Gastrocnemius medialis (tissue), 4 donors: ENCODE data around the gene SLC25A22. TPM values are rescaled to one million over a fixed set of nuclear protein-coding genes. Genes with fewer than 3 reads are reported as not detected.

Experiments used
- ATAC-seq, 2 donors: fragments of 150-250 bp; one replicate each; pipeline ENCODE4 v1.9.1; 2016
- DNase-seq, 2 donors: peaks; one replicate each; pipeline ENCODE4 v3.0.0-alpha.2; 2019
- H3K27ac ChIP-seq, 4 donors: fragments of 200-600 bp; sonication (generic); 1 replicate in 1 of 4; 2 replicates in 3 of 4; pipeline ENCODE4 v1.5.1; 2016 to 2018; ENCODE audit warnings: mild to moderate bottlenecking in 2 of 4, moderate library complexity in 1 of 4
- H3K27me3 ChIP-seq, 3 donors: fragments of 200-600 bp; sonication (generic) in 2 of 3; 1 replicate in 1 of 3; 2 replicates in 2 of 3; pipeline versions ENCODE4 v1.5.1 to v1.6.0; 2016 to 2019; ENCODE audit warnings: mild to moderate bottlenecking in 1 of 3, moderate library complexity in 1 of 3
- H3K36me3 ChIP-seq, 2 donors: fragments of 200-600 bp; sonication (generic) in 1 of 2; one replicate each; pipeline ENCODE4 v1.5.1; 2017 to 2018
- H3K4me1 ChIP-seq, 2 donors: fragments of 200-600 bp; sonication (generic) in 1 of 2; one replicate each; pipeline ENCODE4 v1.5.1; 2016 to 2017; ENCODE audit warnings: mild to moderate bottlenecking in 2 of 2
- H3K4me3 ChIP-seq, 4 donors: fragments of 200-600 bp; sonication (generic) in 3 of 4; 1 replicate in 1 of 4; 2 replicates in 3 of 4; pipeline ENCODE4 v1.5.1; 2016 to 2019; ENCODE audit warnings: mild to moderate bottlenecking in 2 of 4
- H3K9me3 ChIP-seq, 3 donors: fragments of 200-600 bp; sonication (generic) in 2 of 3; 1 replicate in 1 of 3; 2 replicates in 2 of 3; pipeline ENCODE4 v1.5.1; 2016 to 2019
- POLR2A ChIP-seq, 2 donors: fragments of 450-650 bp; IDR thresholded peaks; one replicate each; pipeline ENCODE4 v1.6.1; 2017; ENCODE audit warnings: antibody characterized with exemption in 2 of 2, mild to moderate bottlenecking in 2 of 2, moderate library complexity in 2 of 2
- in situ Hi-C, 4 donors: fragments of 200-750 bp; cut with MboI; loops; one replicate each; pipeline versions ENCODE4 v1.15.0 to v1.8.0; 2017; ENCODE audit warnings: low sequenced_read_pairs in 4 of 4
- intact Hi-C: fragments of 100-400 bp; cut with DNase I; formaldehyde crosslinking; loops from one replicate; pipeline ENCODE4 v1.15.1; 2023; ENCODE audit warnings: low total_unique reads
- total RNA-seq, 4 donors: library from RNA; depleted of rRNA; stranded (reverse); fragments of >200 nt; gene quantifications; one replicate each; pipeline versions ENCODE4 v1.1.0 to v1.2.3, GENCODE V29; 2016
- TF ChIP-seq, protein P1 (sequence below), 5 experiments: fragments of 450-650 bp in 3 of 5; fragments of 200-600 bp in 2 of 5; sonication (generic) in 2 of 5; IDR thresholded peaks in 4 of 5; conservative IDR thresholded peaks in 1 of 5; 1 replicate in 4 of 5; 2 replicates in 1 of 5; pipeline ENCODE4 v1.5.1; 2016 to 2019; ENCODE audit warnings: antibody characterized with exemption in 5 of 5, mild to moderate bottlenecking in 3 of 5, moderate library complexity in 3 of 5

SLC25A22 gene
- total RNA-seq, 4 donors from 2014 or later, result 0.80 to 1.5 (median 1.0) TPM; not detected in 1

GRCh38 chr11:824942-825341, 26.9 kb upstream of the SLC25A22 start:
- Histone ChIP-seq H3K4me1 (peaks cover 26 to 56% of the 10 kb centered on the region in 2 donors), H3K27ac (no peak overlapping the region), H3K9me3 (no peaks in the 10 kb centered on the region), H3K4me3 (no peak overlapping the region), H3K36me3 (peaks cover 0 to 27% of the 10 kb centered on the region in 2 donors), H3K27me3 (peaks cover 14 to 31% (median 31%) of the 10 kb centered on the region in 3 donors)
- intact Hi-C loops (no loop called here), in situ Hi-C loops (no loop called here)
- no peak for DNase-seq
- no peak for ATAC-seq
- no peak for TF ChIP-seq POLR2A (IDR thresholded peaks at IDR 0.05)
- TF ChIP-seq, protein P1, sequence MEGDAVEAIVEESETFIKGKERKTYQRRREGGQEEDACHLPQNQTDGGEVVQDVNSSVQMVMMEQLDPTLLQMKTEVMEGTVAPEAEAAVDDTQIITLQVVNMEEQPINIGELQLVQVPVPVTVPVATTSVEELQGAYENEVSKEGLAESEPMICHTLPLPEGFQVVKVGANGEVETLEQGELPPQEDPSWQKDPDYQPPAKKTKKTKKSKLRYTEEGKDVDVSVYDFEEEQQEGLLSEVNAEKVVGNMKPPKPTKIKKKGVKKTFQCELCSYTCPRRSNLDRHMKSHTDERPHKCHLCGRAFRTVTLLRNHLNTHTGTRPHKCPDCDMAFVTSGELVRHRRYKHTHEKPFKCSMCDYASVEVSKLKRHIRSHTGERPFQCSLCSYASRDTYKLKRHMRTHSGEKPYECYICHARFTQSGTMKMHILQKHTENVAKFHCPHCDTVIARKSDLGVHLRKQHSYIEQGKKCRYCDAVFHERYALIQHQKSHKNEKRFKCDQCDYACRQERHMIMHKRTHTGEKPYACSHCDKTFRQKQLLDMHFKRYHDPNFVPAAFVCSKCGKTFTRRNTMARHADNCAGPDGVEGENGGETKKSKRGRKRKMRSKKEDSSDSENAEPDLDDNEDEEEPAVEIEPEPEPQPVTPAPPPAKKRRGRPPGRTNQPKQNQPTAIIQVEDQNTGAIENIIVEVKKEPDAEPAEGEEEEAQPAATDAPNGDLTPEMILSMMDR (IDR thresholded peaks at IDR 0.05 in 4 of 5, conservative IDR thresholded peaks at IDR 0.05 in 1 of 5), result no peak

DNA sequence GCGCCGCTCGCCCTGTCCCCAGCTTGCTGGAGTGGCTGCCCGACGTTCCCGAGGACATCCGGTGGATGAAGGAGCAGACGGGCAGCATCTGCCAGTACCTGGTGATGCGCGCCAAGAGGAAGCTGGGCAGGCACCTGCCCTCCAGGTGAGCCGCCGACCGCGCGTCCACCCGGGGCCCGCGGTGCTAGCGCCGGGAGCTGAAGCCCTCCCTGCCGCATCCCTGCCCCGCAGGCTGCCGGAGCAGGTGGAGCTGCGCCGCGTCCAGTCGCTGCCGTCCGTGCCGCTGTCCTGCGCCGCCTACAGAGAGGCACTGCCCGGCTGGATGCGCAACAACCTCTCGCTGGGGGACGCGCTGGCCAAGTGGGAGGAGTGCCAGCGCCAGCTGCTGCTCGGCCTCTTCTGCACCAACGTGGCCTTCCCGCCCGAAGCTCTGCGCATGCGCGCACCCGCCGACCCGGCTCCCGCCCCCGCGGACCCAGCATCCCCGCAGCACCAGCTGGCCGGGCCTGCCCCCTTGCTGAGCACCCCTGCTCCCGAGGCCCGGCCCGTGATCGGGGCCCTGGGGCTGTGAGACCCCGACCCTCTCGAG, 26.3 kb upstream of the SLC25A22 start:
- Histone ChIP-seq H3K9me3 (no peaks in the 10 kb centered on the region), H3K36me3 (peaks cover 0 to 27% of the 10 kb centered on the region in 2 donors), H3K4me1 (peaks cover 26 to 50% of the 10 kb centered on the region in 2 donors), H3K27me3 (peaks cover 8 to 28% (median 25%) of the 10 kb centered on the region in 3 donors), H3K4me3 (no peak overlapping the region), H3K27ac (no peak overlapping the region)
- no peak for ATAC-seq
- TF ChIP-seq, protein P1 (IDR thresholded peaks at IDR 0.05 in 4 of 5, conservative IDR thresholded peaks at IDR 0.05 in 1 of 5), result no peak
- TF ChIP-seq POLR2A (IDR thresholded peaks at IDR 0.05), result no peak
- in situ Hi-C loops, result no loop called here
- peak in 1 of 2 donors; percentile 68 for DNase-seq
- intact Hi-C loops, result no loop called here

GRCh38 chr11:823441-824291, 25.6 kb upstream of the SLC25A22 start:
- H3K4me1 ChIP-seq, result peaks cover 29 to 54% of the 10 kb centered on the region in 2 donors
- DNase-seq (no peak), ATAC-seq (no peak)
- peaks cover 0 to 27% of the 10 kb centered on the region in 2 donors for H3K36me3 ChIP-seq
- no peaks in the 10 kb centered on the region for H3K9me3 ChIP-seq
- TF ChIP-seq, protein P1 (IDR thresholded peaks at IDR 0.05 in 4 of 5, conservative IDR thresholded peaks at IDR 0.05 in 1 of 5), result no peak
- no peak for TF ChIP-seq POLR2A (IDR thresholded peaks at IDR 0.05)
- H3K4me3 ChIP-seq, result no peak overlapping the region
- peaks cover 6 to 22% (median 20%) of the 10 kb centered on the region in 3 donors for H3K27me3 ChIP-seq
- no peak overlapping the region for H3K27ac ChIP-seq
- intact Hi-C loops (no loop called here), in situ Hi-C loops (no loop called here)

- TF ChIP-seq POLR2A (IDR thresholded peaks at IDR 0.05), result no peak
- TF ChIP-seq, protein P1 (IDR thresholded peaks at IDR 0.05 in 4 of 5, conservative IDR thresholded peaks at IDR 0.05 in 1 of 5), result no peak
- intact Hi-C loops, result loop anchor here (2.0 kb wide), 1 partner anchor 21 kb away; the partner anchor contains the start of genes POLR2L and TSPAN4
- Histone ChIP-seq H3K27me3 (peaks cover 6 to 10% (median 7%) of the 10 kb centered on the region in 3 donors), H3K27ac (peak overlapping the region; percentile 93 to 100 (median 98)), H3K36me3 (peaks cover 0 to 27% of the 10 kb centered on the region in 2 donors), H3K9me3 (no peaks in the 10 kb centered on the region), H3K4me1 (peaks cover 27 to 46% of the 10 kb centered on the region in 2 donors), H3K4me3 (peak overlapping the region; percentile 19 to 100 (median 78))
- in situ Hi-C loops, result no loop called here
- ATAC-seq (no peak), DNase-seq (peak in 1 of 2 donors; percentile 59)
Measured at GRCh38 chr11:821512-822371, 23.7 kb upstream of the SLC25A22 start.
